Cardiac fibroblast (primary cell): Measurements from ENCODE around the gene CSNK1G2.
A peak's percentile ranks its signal among the peaks of the same experiment; 100 is the strongest.

Experiments used
- DNase-seq, 2 donors: peaks; one replicate each; pipeline versions ENCODE4 v3.0.0 to v3.0.0-alpha.2; 2010; ENCODE audit warnings: low read depth in 2 of 2
- H3K4me3 ChIP-seq, 2 donors: replicated peaks in 1 of 2; 1 replicate in 1 of 2; 2 replicates in 1 of 2; pipeline ENCODE4 v1.5.1; 2011; ENCODE audit warnings: low read depth in 2 of 2, low read length in 2 of 2, mild to moderate bottlenecking in 2 of 2, moderate library complexity in 1 of 2
- CTCF ChIP-seq: IDR thresholded peaks from one replicate; pipeline ENCODE4 v1.5.1; 2011; ENCODE audit warnings: low read depth, mild to moderate bottlenecking, low read length, inconsistent platforms

Gene CSNK1G2

DNA sequence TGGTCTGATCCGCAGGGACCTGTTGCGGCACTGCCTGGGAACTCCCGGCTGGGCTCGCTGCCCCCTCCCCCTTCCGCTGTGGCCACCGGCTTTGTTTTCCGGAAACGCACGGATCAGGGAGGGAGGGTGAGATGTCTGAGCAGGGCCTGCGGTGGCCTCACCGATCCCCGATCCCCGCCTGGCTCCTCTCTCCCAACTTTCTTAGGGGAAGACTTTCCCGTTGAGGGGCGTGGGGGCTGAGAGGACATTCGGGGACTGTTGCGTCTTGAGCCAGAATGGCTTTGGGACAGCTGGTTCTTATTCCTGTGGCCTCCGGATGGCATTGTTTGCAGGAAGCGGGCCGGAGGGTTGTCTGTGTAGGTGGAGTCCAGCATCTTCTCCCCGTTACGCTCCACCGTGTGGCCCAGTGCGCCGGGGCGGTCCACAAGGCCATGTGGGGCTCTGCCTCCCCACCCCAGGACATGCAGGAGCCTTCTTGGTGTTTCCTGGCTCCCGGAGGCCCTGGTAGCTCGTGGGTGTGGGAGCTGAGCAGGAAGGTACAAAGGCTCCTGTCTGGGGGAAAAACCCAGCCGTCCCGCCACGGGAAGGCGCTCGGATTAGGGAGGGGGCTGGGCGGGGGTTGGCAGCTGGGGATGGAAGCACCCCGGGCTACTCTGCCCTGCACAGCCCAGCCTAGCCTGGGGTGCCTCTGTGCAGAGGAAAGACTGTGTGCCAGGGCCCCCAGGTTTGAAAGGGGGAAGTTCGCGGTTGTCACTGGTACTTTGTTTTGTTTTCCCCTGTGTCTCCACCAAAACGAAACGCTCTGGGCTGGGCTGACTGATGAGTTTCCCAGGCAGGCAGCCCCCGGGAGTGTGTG, 1.3 kb downstream of the CSNK1G2 start:
- TF ChIP-seq CTCF: no peak
- peak overlapping the region; percentile 89 to 92 for H3K4me3 ChIP-seq
- DNase-seq: peak; percentile 72 to 73

- DNase-seq: peak in 1 of 2 donors; percentile 5
- TF ChIP-seq CTCF: no peak
- peak overlapping the region; percentile 89 to 92 for H3K4me3 ChIP-seq
Measured at GRCh38 chr19:1942934-1943555, 2.1 kb downstream of the CSNK1G2 start.

DNA sequence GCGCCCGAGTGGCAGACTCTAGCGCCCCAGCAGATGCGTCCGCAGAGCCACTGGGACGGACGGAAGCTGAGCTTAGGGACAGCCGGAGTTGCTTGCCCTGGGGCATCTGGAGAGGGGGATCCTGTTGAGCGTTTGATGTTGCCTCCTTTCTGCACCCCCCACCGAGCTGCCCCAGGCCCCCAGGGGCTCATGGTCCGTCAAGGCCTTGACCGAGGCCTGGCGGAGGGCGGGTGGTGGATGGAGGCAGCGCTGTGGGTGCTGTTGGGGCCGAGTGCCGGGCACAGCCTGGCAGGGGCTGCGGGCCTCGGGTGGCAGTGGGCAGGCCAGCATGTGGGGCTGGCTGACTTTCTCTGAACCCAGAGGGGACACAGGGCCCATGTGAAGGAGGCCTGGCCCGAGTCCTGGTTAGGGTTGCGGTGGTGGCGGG, 2.7 kb downstream of the CSNK1G2 start:
- no peak for DNase-seq
- no peak for TF ChIP-seq CTCF
- no peak overlapping the region for H3K4me3 ChIP-seq

DNA sequence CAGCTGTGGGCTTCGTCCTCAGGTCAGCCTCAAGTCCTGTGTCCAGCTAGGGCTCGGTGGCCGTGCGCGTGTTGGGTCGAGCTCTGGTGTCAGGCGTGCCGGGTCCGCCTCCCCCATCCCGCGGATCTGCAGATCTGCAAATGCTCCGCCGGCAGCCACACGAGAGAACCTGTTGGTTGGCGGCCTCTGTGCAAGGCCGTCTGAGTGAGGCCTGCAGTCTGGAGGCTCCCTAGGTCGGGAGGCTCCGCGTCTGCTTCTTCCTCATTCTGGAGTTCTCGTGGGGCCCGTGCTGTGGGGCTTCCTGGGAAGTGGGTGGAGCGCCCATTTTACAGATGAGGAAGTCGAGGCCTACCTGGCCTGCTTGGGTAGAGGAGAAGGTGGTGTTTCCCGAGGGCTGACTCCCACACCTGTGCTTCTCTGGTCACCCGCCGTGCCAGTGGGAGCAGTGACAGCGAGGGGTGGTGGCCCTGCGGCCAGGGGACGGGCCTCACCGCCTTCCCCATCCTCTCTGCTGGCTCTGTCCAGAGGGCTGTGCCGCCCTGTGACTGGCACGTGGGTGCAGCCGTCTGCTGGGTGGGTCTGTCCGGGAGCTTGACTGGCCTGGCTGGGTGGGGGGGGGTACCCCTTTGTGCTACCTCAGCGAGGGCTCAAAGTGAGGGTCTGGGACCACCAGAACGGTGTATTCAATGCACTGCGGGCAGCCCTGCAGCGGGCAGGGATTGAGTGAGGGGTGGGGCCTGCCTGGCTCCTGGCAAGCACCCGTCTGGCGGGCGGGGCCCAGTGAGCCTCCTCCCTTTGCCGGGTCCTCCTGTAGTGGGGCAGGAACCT, 3.3 kb downstream of the CSNK1G2 start:
- no peak for TF ChIP-seq CTCF
- no peak overlapping the region for H3K4me3 ChIP-seq
- no peak for DNase-seq

GRCh38 chr19:1944916-1945561, 4.1 kb downstream of the CSNK1G2 start:
- TF ChIP-seq CTCF: no peak
- no peak overlapping the region for H3K4me3 ChIP-seq
- DNase-seq: no peak

GRCh38 chr19:1945899-1946298, 4.9 kb downstream of the CSNK1G2 start:
- TF ChIP-seq CTCF: peak; percentile 65
- H3K4me3 ChIP-seq: no peak overlapping the region
- peak; percentile 22 for DNase-seq
